Measurements from ENCODE around the gene SLC26A3. TPM values are rescaled to one million over a fixed set of nuclear protein-coding genes. Genes with fewer than 3 reads are reported as not detected.

SLC26A3 gene
- total and polyA plus RNA-seq, 2 experiments from 2014 or later = not detected

DNA sequence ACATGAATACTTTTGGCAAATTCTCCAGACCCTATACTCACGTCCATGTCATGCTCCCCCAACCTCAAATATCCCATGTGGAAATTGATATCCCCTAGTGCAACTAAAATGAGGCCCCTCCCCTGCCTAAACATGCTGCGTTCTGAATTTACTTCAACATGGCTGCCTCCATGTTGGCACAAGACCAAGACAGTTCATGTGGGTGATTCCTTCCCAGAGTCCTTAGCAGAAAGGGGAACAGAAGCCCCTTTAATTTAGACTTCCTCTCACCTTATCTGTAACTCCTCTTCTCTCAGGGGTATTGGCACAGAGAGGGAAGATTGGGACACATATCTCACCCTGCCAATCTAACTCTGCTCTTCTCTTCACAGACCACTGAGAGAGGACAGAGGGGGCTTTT lies 24.5 kb upstream of the SLC26A3 start:
- Histone ChIP-seq H3K4me3 (no peak overlapping the region), H3K27ac (ENCODE audit: low read depth) (no peak overlapping the region), H2AFZ (no peak overlapping the region), H3K27me3 (ENCODE audit: insufficient read depth) (no peaks in the 10 kb centered on the region), H4K20me1 (replicated peaks; ENCODE audit: insufficient read depth) (no peaks in the 10 kb centered on the region), H3K9me2 (ENCODE audit: insufficient read depth) (no peaks in the 10 kb centered on the region), H3F3A (replicated peaks; ENCODE audit: low read depth) (no peaks in the 10 kb centered on the region), H3K4me1 (ENCODE audit: insufficient read depth) (no peaks in the 10 kb centered on the region), H3K4me2 (no peak overlapping the region), H3K36me3 (ENCODE audit: insufficient read depth) (no peaks in the 10 kb centered on the region), H3K79me2 (replicated peaks; ENCODE audit: insufficient read depth) (no peaks in the 10 kb centered on the region)
- Mint-ChIP-seq H3K27ac (no peak overlapping the region), H3K9me3 (no peaks in the 10 kb centered on the region; the same call in 2 of the 3 replicates), H3K27me3 (ENCODE audit: insufficient read depth, low read depth, poor library complexity) (peaks cover 4% of the 10 kb centered on the region), H3K4me1 (no peaks in the 10 kb centered on the region), H3K36me3 (ENCODE audit: low read depth) (no peaks in the 10 kb centered on the region), H3K4me3 (no peak overlapping the region)
- no peak for DNase-seq (ENCODE audit: low spot score)
- no peak for TF ChIP-seq STAT1 (IDR thresholded peaks at IDR 0.05; ENCODE audit: unreplicated experiment)
- TF ChIP-seq ZNF114 (CRISPR knock-in tag; IDR thresholded peaks at IDR 0.05) = no peak
- no peak for TF ChIP-seq NANOG (IDR thresholded peaks at IDR 0.05; ENCODE audit: borderline replicate concordance)
- TF ChIP-seq POLR2AphosphoS5 (IDR thresholded peaks at IDR 0.05; ENCODE audit: low read depth) = no peak
- no peak for TF ChIP-seq JUNB (IDR thresholded peaks at IDR 0.05; ENCODE audit: unreplicated experiment)
- TF ChIP-seq, protein P1, sequence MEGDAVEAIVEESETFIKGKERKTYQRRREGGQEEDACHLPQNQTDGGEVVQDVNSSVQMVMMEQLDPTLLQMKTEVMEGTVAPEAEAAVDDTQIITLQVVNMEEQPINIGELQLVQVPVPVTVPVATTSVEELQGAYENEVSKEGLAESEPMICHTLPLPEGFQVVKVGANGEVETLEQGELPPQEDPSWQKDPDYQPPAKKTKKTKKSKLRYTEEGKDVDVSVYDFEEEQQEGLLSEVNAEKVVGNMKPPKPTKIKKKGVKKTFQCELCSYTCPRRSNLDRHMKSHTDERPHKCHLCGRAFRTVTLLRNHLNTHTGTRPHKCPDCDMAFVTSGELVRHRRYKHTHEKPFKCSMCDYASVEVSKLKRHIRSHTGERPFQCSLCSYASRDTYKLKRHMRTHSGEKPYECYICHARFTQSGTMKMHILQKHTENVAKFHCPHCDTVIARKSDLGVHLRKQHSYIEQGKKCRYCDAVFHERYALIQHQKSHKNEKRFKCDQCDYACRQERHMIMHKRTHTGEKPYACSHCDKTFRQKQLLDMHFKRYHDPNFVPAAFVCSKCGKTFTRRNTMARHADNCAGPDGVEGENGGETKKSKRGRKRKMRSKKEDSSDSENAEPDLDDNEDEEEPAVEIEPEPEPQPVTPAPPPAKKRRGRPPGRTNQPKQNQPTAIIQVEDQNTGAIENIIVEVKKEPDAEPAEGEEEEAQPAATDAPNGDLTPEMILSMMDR (conservative IDR thresholded peaks at IDR 0.05; ENCODE audit: low read depth in 2 of 2) = no peak
- TF ChIP-seq ZNF331 (CRISPR knock-in tag; IDR thresholded peaks at IDR 0.05; ENCODE audit: low read depth) = no peak
- no peak for TF ChIP-seq EZH2phosphoT487 (IDR thresholded peaks at IDR 0.05; ENCODE audit: unreplicated experiment)
- TF ChIP-seq, protein P2, sequence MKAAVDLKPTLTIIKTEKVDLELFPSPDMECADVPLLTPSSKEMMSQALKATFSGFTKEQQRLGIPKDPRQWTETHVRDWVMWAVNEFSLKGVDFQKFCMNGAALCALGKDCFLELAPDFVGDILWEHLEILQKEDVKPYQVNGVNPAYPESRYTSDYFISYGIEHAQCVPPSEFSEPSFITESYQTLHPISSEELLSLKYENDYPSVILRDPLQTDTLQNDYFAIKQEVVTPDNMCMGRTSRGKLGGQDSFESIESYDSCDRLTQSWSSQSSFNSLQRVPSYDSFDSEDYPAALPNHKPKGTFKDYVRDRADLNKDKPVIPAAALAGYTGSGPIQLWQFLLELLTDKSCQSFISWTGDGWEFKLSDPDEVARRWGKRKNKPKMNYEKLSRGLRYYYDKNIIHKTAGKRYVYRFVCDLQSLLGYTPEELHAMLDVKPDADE (IDR thresholded peaks at IDR 0.05) = no peak
- ATAC-seq = no peak

DNA sequence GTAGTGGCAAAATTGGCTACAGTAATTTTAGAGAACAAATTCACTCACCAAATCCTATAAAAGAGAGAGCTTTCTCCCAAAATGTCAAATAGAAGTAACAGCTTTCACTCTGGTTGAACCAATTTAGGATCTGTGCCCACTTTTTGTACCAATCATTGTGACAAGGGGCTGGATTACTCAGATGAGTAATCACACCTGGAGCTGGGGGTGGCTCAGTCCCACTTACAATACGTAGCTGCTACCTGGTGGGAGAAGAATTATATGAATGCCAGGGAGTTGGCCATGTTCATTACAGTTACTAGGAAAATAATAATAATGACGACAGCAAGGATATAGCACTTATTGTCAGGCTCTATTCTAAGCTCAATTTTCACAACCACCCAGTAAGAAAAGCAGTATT lies 23.4 kb upstream of the SLC26A3 start:
- Mint-ChIP-seq H3K27me3 (ENCODE audit: insufficient read depth, low read depth, poor library complexity) (peaks cover 4% of the 10 kb centered on the region), H3K36me3 (ENCODE audit: low read depth) (no peaks in the 10 kb centered on the region), H3K27ac (no peak overlapping the region), H3K9me3 (no peaks in the 10 kb centered on the region; the same call in 2 of the 3 replicates), H3K4me1 (no peaks in the 10 kb centered on the region), H3K4me3 (no peak overlapping the region)
- Histone ChIP-seq H4K20me1 (replicated peaks; ENCODE audit: insufficient read depth) (no peaks in the 10 kb centered on the region), H3F3A (replicated peaks; ENCODE audit: low read depth) (no peaks in the 10 kb centered on the region), H3K36me3 (ENCODE audit: insufficient read depth) (no peaks in the 10 kb centered on the region), H3K9me2 (ENCODE audit: insufficient read depth) (no peaks in the 10 kb centered on the region), H3K4me2 (no peak overlapping the region), H3K79me2 (replicated peaks; ENCODE audit: insufficient read depth) (no peaks in the 10 kb centered on the region), H3K27ac (ENCODE audit: low read depth) (no peak overlapping the region), H2AFZ (no peak overlapping the region), H3K4me3 (no peak overlapping the region), H3K27me3 (ENCODE audit: insufficient read depth) (no peaks in the 10 kb centered on the region), H3K4me1 (ENCODE audit: insufficient read depth) (no peaks in the 10 kb centered on the region)
- no peak for DNase-seq (ENCODE audit: low spot score)
- no peak for ATAC-seq
- TF ChIP-seq JUNB (IDR thresholded peaks at IDR 0.05; ENCODE audit: unreplicated experiment) (no peak), EZH2phosphoT487 (IDR thresholded peaks at IDR 0.05; ENCODE audit: unreplicated experiment) (no peak), CREB1 (CRISPR knock-in tag; IDR thresholded peaks at IDR 0.05; ENCODE audit: low read depth) (no peak), STAT1 (IDR thresholded peaks at IDR 0.05; ENCODE audit: unreplicated experiment) (no peak), ZNF114 (CRISPR knock-in tag; IDR thresholded peaks at IDR 0.05) (no peak)
- TF ChIP-seq, protein P2 (IDR thresholded peaks at IDR 0.05) = no peak
- TF ChIP-seq, protein P3, sequence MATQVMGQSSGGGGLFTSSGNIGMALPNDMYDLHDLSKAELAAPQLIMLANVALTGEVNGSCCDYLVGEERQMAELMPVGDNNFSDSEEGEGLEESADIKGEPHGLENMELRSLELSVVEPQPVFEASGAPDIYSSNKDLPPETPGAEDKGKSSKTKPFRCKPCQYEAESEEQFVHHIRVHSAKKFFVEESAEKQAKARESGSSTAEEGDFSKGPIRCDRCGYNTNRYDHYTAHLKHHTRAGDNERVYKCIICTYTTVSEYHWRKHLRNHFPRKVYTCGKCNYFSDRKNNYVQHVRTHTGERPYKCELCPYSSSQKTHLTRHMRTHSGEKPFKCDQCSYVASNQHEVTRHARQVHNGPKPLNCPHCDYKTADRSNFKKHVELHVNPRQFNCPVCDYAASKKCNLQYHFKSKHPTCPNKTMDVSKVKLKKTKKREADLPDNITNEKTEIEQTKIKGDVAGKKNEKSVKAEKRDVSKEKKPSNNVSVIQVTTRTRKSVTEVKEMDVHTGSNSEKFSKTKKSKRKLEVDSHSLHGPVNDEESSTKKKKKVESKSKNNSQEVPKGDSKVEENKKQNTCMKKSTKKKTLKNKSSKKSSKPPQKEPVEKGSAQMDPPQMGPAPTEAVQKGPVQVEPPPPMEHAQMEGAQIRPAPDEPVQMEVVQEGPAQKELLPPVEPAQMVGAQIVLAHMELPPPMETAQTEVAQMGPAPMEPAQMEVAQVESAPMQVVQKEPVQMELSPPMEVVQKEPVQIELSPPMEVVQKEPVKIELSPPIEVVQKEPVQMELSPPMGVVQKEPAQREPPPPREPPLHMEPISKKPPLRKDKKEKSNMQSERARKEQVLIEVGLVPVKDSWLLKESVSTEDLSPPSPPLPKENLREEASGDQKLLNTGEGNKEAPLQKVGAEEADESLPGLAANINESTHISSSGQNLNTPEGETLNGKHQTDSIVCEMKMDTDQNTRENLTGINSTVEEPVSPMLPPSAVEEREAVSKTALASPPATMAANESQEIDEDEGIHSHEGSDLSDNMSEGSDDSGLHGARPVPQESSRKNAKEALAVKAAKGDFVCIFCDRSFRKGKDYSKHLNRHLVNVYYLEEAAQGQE (IDR thresholded peaks at IDR 0.05; ENCODE audit: unreplicated experiment) = no peak
- TF ChIP-seq, protein P1 (conservative IDR thresholded peaks at IDR 0.05; ENCODE audit: low read depth in 2 of 2) = no peak
